ENCODE measurements around the gene IFNB1. TPM values are rescaled to one million over a fixed set of nuclear protein-coding genes. Genes with fewer than 3 reads are reported as not detected.

The IFNB1 gene
- total RNA-seq, 2 experiments from 2014 or later = not detected

DNA sequence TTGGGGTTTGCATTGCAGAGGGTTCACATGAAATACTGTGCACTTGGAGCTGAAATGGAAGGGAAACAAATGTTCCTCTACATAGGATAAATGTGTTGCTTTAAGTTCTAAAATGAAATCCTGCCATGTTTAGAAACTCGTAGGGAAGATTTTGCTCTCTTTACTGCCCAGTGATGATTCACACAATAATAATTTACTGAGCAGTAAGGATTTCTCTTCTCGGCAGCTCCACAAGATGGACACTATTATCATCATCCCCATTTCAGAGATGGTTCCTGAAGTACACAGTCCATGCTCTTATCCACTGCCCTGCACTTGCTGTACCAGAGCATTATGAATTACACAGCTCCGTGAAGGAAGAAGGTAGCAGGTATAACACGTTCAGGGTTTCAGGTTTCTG lies 50.4 kb downstream of the IFNB1 start:
- Histone ChIP-seq H3K4me1 (ENCODE audit: insufficient read depth, low read length) (peaks cover 20% of the 10 kb centered on the region), H3K27me3 (ENCODE audit: control insufficient read depth in 1 of 2, insufficient read depth in 2 of 2, low read length in 2 of 2) (no peaks in the 10 kb centered on the region), H3K4me3 (ENCODE audit: low read length) (no peak overlapping the region), H3K27ac (ENCODE audit: low read depth in 1 of 2, low read length in 2 of 2) (no peak overlapping the region), H3K36me3 (ENCODE audit: insufficient read depth, low read length) (peaks cover 34% of the 10 kb centered on the region), H3K9me3 (ENCODE audit: control insufficient read depth in 1 of 2, insufficient read depth in 1 of 2, low read length in 2 of 2) (peaks cover 0 to 5% of the 10 kb centered on the region in 2 experiments)
- DNase-seq (no peak), ATAC-seq (ENCODE audit: poor library complexity) (no peak)
- Mint-ChIP-seq H3K4me3 (no peak overlapping the region), H3K27ac (no peak overlapping the region), H3K4me1 (ENCODE audit: low read depth) (peaks cover 39% of the 10 kb centered on the region), H3K27me3 (no peaks in the 10 kb centered on the region), H3K36me3 (ENCODE audit: low read depth) (peaks cover 51% of the 10 kb centered on the region), H3K9me3 (no peaks in the 10 kb centered on the region)
- TF ChIP-seq, protein P1, sequence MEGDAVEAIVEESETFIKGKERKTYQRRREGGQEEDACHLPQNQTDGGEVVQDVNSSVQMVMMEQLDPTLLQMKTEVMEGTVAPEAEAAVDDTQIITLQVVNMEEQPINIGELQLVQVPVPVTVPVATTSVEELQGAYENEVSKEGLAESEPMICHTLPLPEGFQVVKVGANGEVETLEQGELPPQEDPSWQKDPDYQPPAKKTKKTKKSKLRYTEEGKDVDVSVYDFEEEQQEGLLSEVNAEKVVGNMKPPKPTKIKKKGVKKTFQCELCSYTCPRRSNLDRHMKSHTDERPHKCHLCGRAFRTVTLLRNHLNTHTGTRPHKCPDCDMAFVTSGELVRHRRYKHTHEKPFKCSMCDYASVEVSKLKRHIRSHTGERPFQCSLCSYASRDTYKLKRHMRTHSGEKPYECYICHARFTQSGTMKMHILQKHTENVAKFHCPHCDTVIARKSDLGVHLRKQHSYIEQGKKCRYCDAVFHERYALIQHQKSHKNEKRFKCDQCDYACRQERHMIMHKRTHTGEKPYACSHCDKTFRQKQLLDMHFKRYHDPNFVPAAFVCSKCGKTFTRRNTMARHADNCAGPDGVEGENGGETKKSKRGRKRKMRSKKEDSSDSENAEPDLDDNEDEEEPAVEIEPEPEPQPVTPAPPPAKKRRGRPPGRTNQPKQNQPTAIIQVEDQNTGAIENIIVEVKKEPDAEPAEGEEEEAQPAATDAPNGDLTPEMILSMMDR (IDR thresholded peaks at IDR 0.05) = no peak
- ChIA-PET CTCF (interaction anchor here (2.0 kb wide), 1 partner anchor 84 kb away, joined by 4 read pairs; no protein-coding TSS in a partner anchor), POLR2A (interaction anchor here (0.9 kb wide), 1 partner anchor 9 kb away, joined by 4 read pairs; no protein-coding TSS in a partner anchor)
- intact Hi-C loops (cut with DNase I, micrococcal nuclease) = loop anchor here in 1 of 2 experiments (10.0 kb wide), 1 partner anchor 402 kb away; the partner anchor contains the start of gene MLLT3

Other genes with a start within 250 kb of the IFNB1 start
- gene HACD4, start 46.3 kb downstream of the IFNB1 start, total RNA-seq = 1 to 10 TPM; 5.9 to 6.5 TPM
- not detected for gene IFNW1, start 63.9 kb upstream of the IFNB1 start, total RNA-seq
- not detected for gene IFNA21, start 88.7 kb upstream of the IFNB1 start, total RNA-seq
- not detected for gene IFNA4, start 109.6 kb upstream of the IFNB1 start, total RNA-seq
- gene IFNA7, start 124.3 kb upstream of the IFNB1 start, total RNA-seq = not detected
- not detected for gene IFNA10, start 129.2 kb upstream of the IFNB1 start, total RNA-seq
- gene IFNA16, start 139.4 kb upstream of the IFNB1 start, total RNA-seq = not detected
- gene IFNA17, start 150.3 kb upstream of the IFNB1 start, total RNA-seq = not detected
- gene IFNA14, start 162.1 kb upstream of the IFNB1 start, total RNA-seq = not detected
- gene IFNA5, start 227.4 kb upstream of the IFNB1 start, total RNA-seq = not detected

Data from CD4-positive, alpha-beta T cell (primary cell).